EH (cell line): ENCODE results near the gene HSDL2.

Experiments
- DNase-seq: peaks from one replicate; pipeline ENCODE4 v3.0.0-alpha.2; 2015; ENCODE audit warnings: low read depth

HSDL2 gene

GRCh38 chr9:112446526-112446925 is 66.6 kb downstream of the HSDL2 start:
- DNase-seq: peak; percentile 21

GRCh38 chr9:112447283-112447761 is 67.4 kb downstream of the HSDL2 start:
- DNase-seq: peak; percentile 77

GRCh38 chr9:112462855-112463254 is 82.9 kb downstream of the HSDL2 start:
- DNase-seq: no peak

GRCh38 chr9:112465352-112465751 is 85.4 kb downstream of the HSDL2 start:
- DNase-seq: no peak

GRCh38 chr9:112472996-112473395 is 93.1 kb downstream of the HSDL2 start:
- no peak for DNase-seq

GRCh38 chr9:112473986-112474385 is 94.1 kb downstream of the HSDL2 start:
- DNase-seq: no peak

- no peak for DNase-seq
These were observed 95.4 kb downstream of the HSDL2 start for GRCh38 chr9:112475318-112475717.

GRCh38 chr9:112477330-112477729 is 97.4 kb downstream of the HSDL2 start:
- no peak for DNase-seq

- no peak for DNase-seq
These were observed 99.3 kb downstream of the HSDL2 start for GRCh38 chr9:112479221-112479620.

- DNase-seq: no peak
These were observed 104.7 kb downstream of the HSDL2 start for GRCh38 chr9:112484607-112485006.

- no peak for DNase-seq
These were observed 105.7 kb downstream of the HSDL2 start for GRCh38 chr9:112485574-112485973.

GRCh38 chr9:112486221-112487007 is 106.5 kb downstream of the HSDL2 start, which contains the start of gene KIAA1958:
KIAA1958 (plus strand) TSS chr9:112486827; CDS start chr9:112574081, 87,254 bp downstream.
- DNase-seq: peak; percentile 85

GRCh38 chr9:112487008-112487798 is 107.3 kb downstream of the HSDL2 start:
- peak; percentile 53 for DNase-seq

- DNase-seq: peak; percentile 5
These were observed 108.0 kb downstream of the HSDL2 start for GRCh38 chr9:112487799-112488340.

- DNase-seq: no peak
These were observed 109.2 kb downstream of the HSDL2 start for GRCh38 chr9:112489039-112489546.

- DNase-seq: peak; percentile 22
These were observed 110.2 kb downstream of the HSDL2 start for GRCh38 chr9:112489876-112490666.

- DNase-seq: peak; percentile 61
These were observed 113.7 kb downstream of the HSDL2 start for GRCh38 chr9:112493393-112494137.

GRCh38 chr9:112494153-112494552 is 114.2 kb downstream of the HSDL2 start:
- no peak for DNase-seq

- no peak for DNase-seq
These were observed 115.7 kb downstream of the HSDL2 start for GRCh38 chr9:112495614-112496013.

GRCh38 chr9:112496074-112496722 is 116.3 kb downstream of the HSDL2 start:
- DNase-seq: no peak
